HG03045 (cell line): ENCODE data around the gene TSGA10IP.
A peak's percentile ranks its signal among the peaks of the same experiment; 100 is the strongest.
"Not testable (repeated sequence)": the region's sequence is repeated elsewhere in the genome, so short reads cannot be mapped to it uniquely, and the experiment has no call there.

Experiments used
- ATAC-seq: cut with Tn5 transposase; IDR thresholded peaks from one replicate; pipeline ENCODE4 v1.9.1; 2021; ENCODE audit warnings: mild to moderate bottlenecking, moderate library complexity; ENCODE audit not compliant: unreplicated experiment

Gene TSGA10IP

DNA sequence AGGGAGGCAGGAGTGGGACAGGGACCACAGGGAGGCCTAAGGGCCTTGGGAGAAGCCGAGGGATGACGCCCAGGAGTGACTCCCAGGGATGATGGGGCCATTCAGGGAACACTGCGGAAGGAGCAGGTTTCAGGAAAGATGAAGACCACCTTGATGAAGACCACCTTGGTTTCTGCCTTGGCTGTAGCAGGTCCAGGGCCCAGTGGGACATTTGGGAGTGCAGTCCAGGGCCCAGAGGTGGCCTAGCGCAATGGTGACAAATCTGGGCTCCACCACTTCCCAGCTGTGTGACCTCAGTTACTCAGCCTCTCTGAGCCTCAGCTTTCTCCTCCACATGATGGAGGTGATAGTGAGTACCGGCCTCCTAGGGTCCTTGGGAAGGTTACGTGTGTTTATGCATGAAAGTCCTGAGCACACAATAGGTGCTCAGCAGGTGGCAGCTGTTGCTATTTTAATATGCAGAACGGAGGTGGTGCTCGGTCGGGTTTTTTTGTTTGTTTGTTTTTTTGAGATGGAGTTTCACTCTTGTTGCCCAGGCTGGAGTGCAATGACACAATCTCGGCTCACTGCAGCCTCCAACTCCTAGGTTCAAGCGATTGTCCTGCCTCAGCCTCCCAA is 770 bp downstream of the TSGA10IP start:
- ATAC-seq, result no peak

DNA sequence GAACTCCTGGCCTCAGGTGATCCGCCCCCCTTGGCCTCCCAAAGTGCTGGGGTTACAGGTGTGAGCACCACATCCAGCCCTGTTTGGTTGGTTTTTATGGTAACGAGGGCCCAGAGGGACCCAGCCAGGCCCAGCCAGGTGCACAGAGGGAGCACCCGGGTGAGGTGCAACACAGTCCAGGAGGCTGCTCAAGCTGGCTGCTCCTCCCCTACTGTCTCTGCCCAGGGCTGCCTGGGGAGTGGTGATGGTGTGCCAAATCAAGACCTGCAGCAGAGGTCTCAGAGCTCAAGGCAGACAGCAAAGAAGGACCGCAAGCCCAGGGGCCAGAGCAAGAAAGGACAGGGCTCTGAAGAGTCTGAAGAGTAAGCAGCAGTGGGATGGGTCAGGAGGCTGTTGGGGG is 1.4 kb downstream of the TSGA10IP start:
- ATAC-seq, result no peak

- no peak for ATAC-seq
Measured at GRCh38 chr11:65947133-65947532, 1.9 kb downstream of the TSGA10IP start.

DNA sequence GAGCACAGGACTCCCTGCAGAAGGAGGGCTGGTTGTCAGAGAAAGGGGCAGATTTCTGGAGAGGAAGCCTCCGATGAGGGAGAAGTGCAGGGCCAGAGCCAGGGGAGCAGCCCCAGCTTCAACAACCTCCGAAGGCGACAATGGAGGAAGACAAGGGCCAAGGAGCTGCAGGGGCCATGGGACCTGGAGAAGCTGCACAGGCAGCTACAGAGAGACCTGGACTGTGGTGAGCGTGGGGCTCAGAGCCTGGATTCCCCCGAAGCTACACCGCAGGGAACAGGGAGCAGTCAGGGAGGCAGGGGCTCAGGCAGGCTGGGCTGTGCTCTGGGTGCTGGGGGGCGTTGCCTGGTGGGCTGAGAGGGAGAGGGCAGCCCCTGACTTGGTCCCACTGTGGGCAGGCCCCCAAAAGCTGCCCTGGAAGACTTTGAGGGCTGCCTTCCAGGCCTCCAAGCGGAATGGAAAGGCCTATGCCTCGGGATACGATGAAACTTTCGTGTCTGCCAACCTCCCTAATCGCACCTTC is 2.4 kb downstream of the TSGA10IP start:
- no peak for ATAC-seq

- ATAC-seq, result not testable (repeated sequence)
Measured at GRCh38 chr11:65950711-65951110, 5.4 kb downstream of the TSGA10IP start.

- not testable (repeated sequence) for ATAC-seq
Measured at GRCh38 chr11:65951641-65952040, 6.4 kb downstream of the TSGA10IP start.

DNA sequence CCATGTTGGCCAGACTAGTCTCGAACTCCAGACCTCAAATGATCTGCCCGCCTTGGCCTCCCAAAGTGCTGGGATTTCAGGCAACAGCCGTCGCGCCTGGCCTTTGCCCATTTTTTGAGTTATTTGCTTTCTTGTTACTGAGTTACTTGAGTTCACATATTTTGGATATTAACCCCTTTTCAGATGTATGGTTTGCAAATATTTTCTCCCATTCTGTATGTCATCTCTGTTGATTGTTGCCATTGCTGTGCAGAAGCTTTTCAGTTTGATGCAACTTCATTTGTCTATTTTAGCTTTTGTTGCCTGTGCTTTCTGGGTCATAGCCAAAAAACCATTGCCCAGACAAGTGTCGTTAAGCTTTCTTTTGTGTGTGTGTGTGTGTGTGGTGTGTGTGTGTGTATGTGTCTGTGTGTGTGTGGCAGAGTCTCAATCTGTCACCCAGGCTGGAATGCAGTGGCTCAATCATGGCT is 6.8 kb downstream of the TSGA10IP start:
- no peak for ATAC-seq

DNA sequence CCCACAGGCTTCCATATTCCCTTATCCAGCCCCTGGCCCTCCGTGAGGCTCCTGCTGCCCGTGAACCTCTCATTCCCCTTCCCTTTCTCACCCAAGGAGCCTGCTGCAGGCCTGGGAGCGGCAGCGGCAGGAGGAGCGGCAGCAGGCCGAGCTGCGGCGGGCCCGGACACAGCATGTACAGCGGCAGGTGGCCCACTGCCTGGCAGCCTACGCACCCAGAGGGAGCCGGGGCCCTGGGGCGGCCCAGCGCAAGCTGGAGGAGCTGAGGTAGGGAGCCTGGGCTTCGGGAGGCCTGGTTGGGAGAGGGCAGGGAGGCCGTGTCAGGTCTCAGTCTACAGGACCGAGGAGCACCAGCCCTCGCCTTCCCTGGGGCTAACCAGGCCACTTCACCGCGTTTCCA is 8.2 kb downstream of the TSGA10IP start:
- no peak for ATAC-seq

GRCh38 chr11:65954771-65955170 is 9.5 kb downstream of the TSGA10IP start:
- ATAC-seq, result no peak

- ATAC-seq, result no peak
Measured at GRCh38 chr11:65958291-65958690, 13.0 kb downstream of the TSGA10IP start.

DNA sequence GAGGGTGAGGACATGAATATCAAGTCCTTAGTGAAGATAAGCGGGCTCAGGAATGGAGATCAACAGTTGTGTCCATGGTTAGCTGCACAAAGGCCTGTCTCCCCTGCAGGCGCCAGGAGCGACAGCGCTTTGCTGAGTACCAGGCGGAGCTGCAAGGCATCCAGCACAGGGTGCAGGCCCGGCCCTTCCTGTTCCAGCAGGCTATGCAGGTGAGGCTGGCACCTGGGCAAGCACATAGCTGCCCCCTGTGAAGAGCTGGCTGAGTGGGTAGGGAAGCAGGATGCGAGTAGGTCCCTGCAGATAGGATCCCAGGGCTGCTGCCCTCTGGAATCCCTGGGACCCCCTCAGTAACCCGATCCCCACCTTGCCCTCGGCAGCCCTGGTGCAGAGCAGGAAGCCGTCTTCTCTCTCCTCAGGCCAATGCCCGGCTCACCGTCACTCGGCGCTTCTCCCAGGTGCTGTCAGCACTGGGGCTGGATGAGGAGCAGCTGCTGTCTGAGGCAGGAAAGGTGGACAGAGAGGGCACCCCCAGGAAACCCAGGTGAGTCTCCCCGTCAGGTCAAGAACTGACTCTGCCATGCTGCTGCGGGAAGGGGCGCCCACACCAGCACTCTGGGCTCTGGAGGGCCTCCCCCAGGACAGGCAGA is 13.6 kb downstream of the TSGA10IP start:
- ATAC-seq, result no peak

DNA sequence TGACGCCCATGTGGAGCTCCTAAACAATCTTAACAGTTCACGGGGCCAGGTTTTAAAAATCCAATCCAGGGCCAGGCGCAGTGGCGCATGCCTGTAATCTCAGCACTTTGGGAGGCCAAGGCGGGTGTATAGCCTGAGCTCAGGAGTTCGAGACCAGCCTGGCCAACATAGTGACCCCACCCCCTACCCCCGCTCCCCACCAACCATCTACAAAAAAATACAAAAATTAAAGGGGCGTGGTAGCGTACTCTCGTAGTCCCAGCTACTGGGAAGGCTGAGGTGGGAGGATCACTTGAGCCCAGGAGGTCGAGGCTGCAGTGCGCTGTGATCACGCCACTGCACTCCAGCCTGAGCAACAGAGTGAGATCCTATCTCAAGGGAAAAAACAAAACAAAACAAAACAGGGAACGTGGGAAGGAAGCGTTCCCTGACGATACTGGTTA is 15.6 kb downstream of the TSGA10IP start:
- no peak for ATAC-seq

DNA sequence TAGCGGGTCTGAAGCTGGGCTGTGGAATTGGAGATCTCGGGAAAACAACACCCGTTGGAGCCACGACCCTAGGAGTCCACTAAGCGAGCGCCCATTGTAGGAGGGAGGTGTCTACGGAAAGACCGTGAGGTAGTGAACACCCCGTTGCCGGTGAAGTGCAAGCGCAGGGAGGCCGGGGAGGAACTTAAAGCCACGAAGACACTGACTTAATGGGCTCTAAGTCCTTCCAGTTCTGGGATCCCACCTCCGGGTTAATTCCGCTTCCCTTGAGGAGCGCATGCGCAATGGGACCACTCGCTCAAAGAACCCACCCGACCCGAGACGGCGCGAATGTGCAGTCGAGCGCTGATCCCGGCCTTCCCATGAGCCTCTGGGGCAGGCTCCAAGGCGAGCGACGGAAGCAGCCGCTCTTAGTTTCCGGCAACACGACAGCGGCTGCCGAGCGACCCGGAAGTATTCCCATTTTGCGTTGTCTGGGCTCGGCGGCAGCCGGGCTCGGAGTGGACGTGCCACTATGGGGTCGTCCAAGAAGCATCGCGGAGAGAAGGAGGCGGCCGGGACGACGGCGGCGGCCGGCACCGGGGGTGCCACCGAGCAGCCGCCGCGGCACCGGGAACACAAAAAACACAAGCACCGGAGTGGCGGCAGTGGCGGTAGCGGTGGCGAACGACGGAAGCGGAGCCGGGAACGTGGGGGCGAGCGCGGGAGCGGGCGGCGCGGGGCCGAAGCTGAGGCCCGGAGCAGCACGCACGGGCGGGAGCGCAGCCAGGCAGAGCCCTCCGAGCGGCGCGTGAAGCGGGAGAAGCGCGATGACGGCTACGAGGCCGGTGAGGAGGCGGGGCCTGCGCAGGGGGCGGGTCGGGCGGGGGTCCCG is 16.2 kb downstream of the TSGA10IP start, which contains the start of gene SART1:
Gene SART1, plus strand, starts transcription at position 468 of the 874 bp plus-strand sequence. Its CDS starts 47 bp downstream, at position 515.
- peak; percentile 84 for ATAC-seq

DNA sequence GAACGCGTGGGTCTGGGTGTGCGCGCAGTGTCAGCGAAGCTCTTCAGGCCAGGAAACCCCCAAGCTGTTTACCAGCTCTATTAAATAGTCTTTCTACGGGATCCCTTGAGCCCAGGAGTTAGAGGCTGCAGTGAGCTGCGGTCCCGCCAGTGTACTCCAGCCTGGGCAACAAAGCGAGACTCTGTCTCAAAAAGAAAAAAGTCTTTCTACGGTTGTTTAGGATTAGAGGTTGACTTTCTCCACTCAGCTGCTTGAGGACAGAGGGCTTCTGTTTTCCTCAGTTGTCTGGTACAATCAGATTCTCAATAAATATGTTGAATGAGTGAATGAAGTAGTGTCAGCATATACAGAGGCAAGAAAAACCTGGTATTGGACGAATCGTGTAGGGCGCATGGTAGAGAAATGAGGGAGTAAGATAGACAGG is 16.9 kb downstream of the TSGA10IP start:
- ATAC-seq, result no peak

GRCh38 chr11:65964906-65965305 is 19.6 kb downstream of the TSGA10IP start:
- ATAC-seq, result no peak

GRCh38 chr11:65965986-65966762 is 20.9 kb downstream of the TSGA10IP start:
- no peak for ATAC-seq

GRCh38 chr11:65967329-65967934 is 22.2 kb downstream of the TSGA10IP start:
- ATAC-seq, result no peak

GRCh38 chr11:65968600-65969482 is 23.6 kb downstream of the TSGA10IP start:
- ATAC-seq, result no peak

- ATAC-seq, result no peak
Measured at GRCh38 chr11:65972116-65972515, 26.8 kb downstream of the TSGA10IP start.
